WTC11 (cell line): ENCODE measurements around the gene OR10D3. TPM values are rescaled to one million over a fixed set of nuclear protein-coding genes. Genes with fewer than 3 reads are reported as not detected.

Experiments used
- ATAC-seq: fragments of 200-7000 bp; cut with Tn5 transposase; 2 replicates; pipeline ENCODE4 v1.10.0; 2021; ENCODE audit warnings: mild to moderate bottlenecking, moderate library complexity
- CTCF ChIA-PET: fragments of 300-600 bp; sonication (Branson Sonifier 250); formaldehyde crosslinking; loops from one replicate; lab custom pipeline; 2021; ENCODE audit warnings: antibody characterized with exemption; lab: Charles Lee
- POLR2A ChIA-PET: fragments of 350-600 bp; sonication (Branson Sonifier 250); formaldehyde crosslinking; loops from one replicate; lab custom pipeline; 2021; ENCODE audit warnings: antibody characterized with exemption; lab: Charles Lee
- DNase-seq: peaks from one replicate; pipeline ENCODE4 v3.0.0; 2021; ENCODE audit warnings: low spot score
- H3K27ac Mint-ChIP-seq: 2 replicates; pipeline ENCODE4 v1.8.0; 2021; ENCODE audit warnings: mixed read lengths
- H3K27me3 Mint-ChIP-seq: 2 replicates; pipeline ENCODE4 v1.8.0; 2021; ENCODE audit warnings: low read depth, mild to moderate bottlenecking, moderate library complexity, mixed read lengths
- H3K36me3 Mint-ChIP-seq: 2 replicates; pipeline ENCODE4 v1.8.0; 2021; ENCODE audit warnings: mixed read lengths
- H3K4me1 Mint-ChIP-seq: 2 replicates; pipeline ENCODE4 v1.8.0; 2022; ENCODE audit warnings: mixed read lengths
- H3K4me3 Mint-ChIP-seq: 2 replicates; pipeline ENCODE4 v1.8.0; 2021; ENCODE audit warnings: mild to moderate bottlenecking, moderate library complexity, mixed read lengths
- H3K9me3 Mint-ChIP-seq: 2 replicates; pipeline ENCODE4 v1.8.0; 2021; ENCODE audit warnings: mixed read lengths
- AFF4 ChIP-seq: sonication (generic); formaldehyde crosslinking; IDR thresholded peaks from 2 replicates; pipeline ENCODE4 v1.8.1; 2023; ENCODE audit warnings: mild to moderate bottlenecking, missing genetic modification reagents, borderline replicate concordance
- AR ChIP-seq: fragments of 250-450 bp; sonication (Bioruptor Pico); IDR thresholded peaks from 2 replicates; pipeline ENCODE4 v1.9.0; 2021; ENCODE audit warnings: mild to moderate bottlenecking
- ATF1 ChIP-seq: sonication (generic); formaldehyde crosslinking; IDR thresholded peaks from 2 replicates; pipeline ENCODE4 v1.8.1; 2023; ENCODE audit warnings: mild to moderate bottlenecking, moderate library complexity, missing genetic modification reagents
- E2F1 ChIP-seq: sonication (generic); formaldehyde crosslinking; IDR thresholded peaks from 2 replicates; pipeline ENCODE4 v1.8.0; 2022; ENCODE audit warnings: mild to moderate bottlenecking, missing genetic modification reagents
- E2F4 ChIP-seq: sonication (generic); formaldehyde crosslinking; IDR thresholded peaks from 2 replicates; pipeline ENCODE4 v1.8.1; 2022; ENCODE audit warnings: low read depth, mild to moderate bottlenecking, moderate library complexity, missing genetic modification reagents, borderline replicate concordance
- E2F5 ChIP-seq: sonication (generic); formaldehyde crosslinking; IDR thresholded peaks from 2 replicates; pipeline ENCODE4 v1.8.1; 2022; ENCODE audit warnings: mild to moderate bottlenecking, moderate library complexity, missing genetic modification reagents
- ELF4 ChIP-seq: sonication (generic); formaldehyde crosslinking; IDR thresholded peaks from 2 replicates; pipeline ENCODE4 v1.8.1; 2022; ENCODE audit warnings: low read depth, mild to moderate bottlenecking, moderate library complexity, missing genetic modification reagents
- KAT7 ChIP-seq: sonication (generic); formaldehyde crosslinking; IDR thresholded peaks from 2 replicates; pipeline ENCODE4 v1.8.1; 2023; ENCODE audit warnings: missing genetic modification reagents, mild to moderate bottlenecking, borderline replicate concordance
- NR3C1 ChIP-seq: sonication (generic); formaldehyde crosslinking; conservative IDR thresholded peaks from 2 replicates; pipeline ENCODE4 v1.8.1; 2023; ENCODE audit warnings: low read depth, mild to moderate bottlenecking, missing genetic modification reagents
- TCF7 ChIP-seq: sonication (generic); formaldehyde crosslinking; IDR thresholded peaks from 2 replicates; pipeline ENCODE4 v1.8.0; 2022; ENCODE audit warnings: mild to moderate bottlenecking, low read depth, missing genetic modification reagents, moderate library complexity
- TEAD1 ChIP-seq: sonication (generic); formaldehyde crosslinking; IDR thresholded peaks from 2 replicates; pipeline ENCODE4 v1.8.0; 2022; ENCODE audit warnings: mild to moderate bottlenecking, missing genetic modification reagents
- ZBTB21 ChIP-seq: sonication (generic); formaldehyde crosslinking; IDR thresholded peaks from 2 replicates; pipeline ENCODE4 v1.8.1; 2023; ENCODE audit warnings: mild to moderate bottlenecking, missing genetic modification reagents, borderline replicate concordance
- ZNF138 ChIP-seq: sonication (generic); formaldehyde crosslinking; conservative IDR thresholded peaks from 2 replicates; pipeline ENCODE4 v1.8.1; 2022; ENCODE audit warnings: mild to moderate bottlenecking, moderate library complexity, missing genetic modification reagents
- ZNF232 ChIP-seq: sonication (generic); formaldehyde crosslinking; IDR thresholded peaks from 2 replicates; pipeline ENCODE4 v1.8.0; 2022; ENCODE audit warnings: mild to moderate bottlenecking, missing genetic modification reagents
- ZNF263 ChIP-seq: sonication (generic); formaldehyde crosslinking; IDR thresholded peaks from 2 replicates; pipeline ENCODE4 v1.8.1; 2022; ENCODE audit warnings: low read depth, mild to moderate bottlenecking, moderate library complexity, missing genetic modification reagents
- ZNF512 ChIP-seq: sonication (generic); formaldehyde crosslinking; IDR thresholded peaks from 2 replicates; pipeline ENCODE4 v1.8.1; 2022; ENCODE audit warnings: missing genetic modification reagents, borderline replicate concordance
- ZNF532 ChIP-seq: fragments of 250-450 bp; sonication (Bioruptor Pico); IDR thresholded peaks from 2 replicates; pipeline ENCODE4 v1.9.0; 2021; ENCODE audit warnings: mild to moderate bottlenecking, borderline replicate concordance
- total RNA-seq: library from RNA; stranded (reverse); gene quantifications from 3 replicates; pipeline ENCODE4 v1.2.3, GENCODE V29; 2021

Gene OR10D3
- total RNA-seq, 1 experiment from 2014 or later, result not detected

GRCh38 chr11:124176925-124177715 is 6.0 kb upstream of the OR10D3 start (continued):
- no peak for TF ChIP-seq E2F1
- no peak for TF ChIP-seq KAT7 (CRISPR knock-in tag)
- no peak for TF ChIP-seq E2F4 (CRISPR knock-in tag)
- TF ChIP-seq NR3C1 (CRISPR knock-in tag), result no peak
- no peak for TF ChIP-seq E2F5 (CRISPR knock-in tag)

GRCh38 chr11:124179310-124179709 is 3.8 kb upstream of the OR10D3 start:
- no peak for DNase-seq
- CTCF ChIA-PET, result no interaction called here
- no peak for ATAC-seq
- Mint-ChIP-seq H3K4me3 (no peak overlapping the region), H3K9me3 (peaks cover 5% of the 10 kb centered on the region), H3K4me1 (peaks cover 3% of the 10 kb centered on the region), H3K27me3 (peaks cover 19% of the 10 kb centered on the region), H3K36me3 (no peaks in the 10 kb centered on the region), H3K27ac (no peak overlapping the region)
- POLR2A ChIA-PET, result no interaction called here
- TF ChIP-seq ZNF512 (CRISPR knock-in tag), result no peak
- no peak for TF ChIP-seq ATF1
- TF ChIP-seq ELF4 (CRISPR knock-in tag), result no peak
- TF ChIP-seq ZNF138, result no peak
- no peak for TF ChIP-seq AR
- no peak for TF ChIP-seq TEAD1 (CRISPR knock-in tag)
- no peak for TF ChIP-seq ZNF263 (CRISPR knock-in tag)
- TF ChIP-seq E2F5 (CRISPR knock-in tag), result no peak
- no peak for TF ChIP-seq TCF7 (CRISPR knock-in tag)
- TF ChIP-seq ZNF232 (CRISPR knock-in tag), result no peak
- TF ChIP-seq ZBTB21 (CRISPR knock-in tag), result no peak
- no peak for TF ChIP-seq ZNF532
- TF ChIP-seq AFF4, result no peak
